ENCODE data around the gene STYK1. TPM values are rescaled to one million over a fixed set of nuclear protein-coding genes. Genes with fewer than 3 reads are reported as not detected.
"Not testable (repeated sequence)": the region's sequence is repeated elsewhere in the genome, so short reads cannot be mapped to it uniquely, and the experiment has no call there.

STYK1 gene
- total RNA-seq, 1 donor from 2014 or later: 0.53 TPM

GRCh38 chr12:10667581-10667980, 6.3 kb downstream of the STYK1 start:
- H3K4me1 ChIP-seq: no peaks in the 10 kb centered on the region
- H3K27ac ChIP-seq: no peak overlapping the region
- no peaks in the 10 kb centered on the region for H3K9me3 ChIP-seq
- intact Hi-C loops (cut with DNase I): no loop called here
- DNase-seq: no peak
- ATAC-seq: no peak
- no peak overlapping the region for H3K4me3 ChIP-seq
- no peak for TF ChIP-seq CTCF (IDR thresholded peaks at IDR 0.05)
- peaks cover 6% of the 10 kb centered on the region for H3K27me3 ChIP-seq (ENCODE audit: low read depth)
- H3K36me3 ChIP-seq: no peaks in the 10 kb centered on the region

GRCh38 chr12:10664499-10664898, 9.4 kb downstream of the STYK1 start:
- Histone ChIP-seq H3K36me3 (no peaks in the 10 kb centered on the region), H3K9me3 (no peaks in the 10 kb centered on the region), H3K27me3 (ENCODE audit: low read depth) (peaks cover 6% of the 10 kb centered on the region), H3K4me3 (no peak overlapping the region), H3K4me1 (no peaks in the 10 kb centered on the region), H3K27ac (no peak overlapping the region)
- DNase-seq (no peak), ATAC-seq (no peak)
- intact Hi-C loops (cut with DNase I): no loop called here
- TF ChIP-seq CTCF (IDR thresholded peaks at IDR 0.05): no peak

- Histone ChIP-seq H3K36me3 (no peaks in the 10 kb centered on the region), H3K27me3 (ENCODE audit: low read depth) (peaks cover 6% of the 10 kb centered on the region), H3K27ac (no peak overlapping the region), H3K4me1 (no peaks in the 10 kb centered on the region), H3K4me3 (no peak overlapping the region), H3K9me3 (no peaks in the 10 kb centered on the region)
- intact Hi-C loops (cut with DNase I): no loop called here
- no peak for ATAC-seq
- no peak for TF ChIP-seq CTCF (IDR thresholded peaks at IDR 0.05)
- no peak for DNase-seq
Observed at GRCh38 chr12:10663869-10664268, 10.0 kb downstream of the STYK1 start.

- Histone ChIP-seq H3K27me3 (ENCODE audit: low read depth) (peaks cover 6% of the 10 kb centered on the region), H3K27ac (no peak overlapping the region), H3K9me3 (no peaks in the 10 kb centered on the region), H3K36me3 (no peaks in the 10 kb centered on the region), H3K4me1 (no peaks in the 10 kb centered on the region), H3K4me3 (no peak overlapping the region)
- no peak for TF ChIP-seq CTCF (IDR thresholded peaks at IDR 0.05)
- intact Hi-C loops (cut with DNase I): no loop called here
- DNase-seq: no peak
- ATAC-seq: peak; percentile 19 to 37
Observed at GRCh38 chr12:10661338-10661737, 12.5 kb downstream of the STYK1 start.

- Histone ChIP-seq H3K27ac (no peak overlapping the region), H3K27me3 (ENCODE audit: low read depth) (no peaks in the 10 kb centered on the region), H3K4me1 (no peaks in the 10 kb centered on the region), H3K36me3 (no peaks in the 10 kb centered on the region), H3K4me3 (no peak overlapping the region), H3K9me3 (no peaks in the 10 kb centered on the region)
- ATAC-seq: no peak
- intact Hi-C loops (cut with DNase I): no loop called here
- no peak for DNase-seq
- no peak for TF ChIP-seq CTCF (IDR thresholded peaks at IDR 0.05)
Observed at GRCh38 chr12:10654003-10654402, 19.8 kb downstream of the STYK1 start.

- Histone ChIP-seq H3K4me3 (no peak overlapping the region), H3K9me3 (peaks cover under 1% of the 10 kb centered on the region), H3K36me3 (no peaks in the 10 kb centered on the region), H3K27me3 (ENCODE audit: low read depth) (no peaks in the 10 kb centered on the region), H3K4me1 (no peaks in the 10 kb centered on the region), H3K27ac (no peak overlapping the region)
- DNase-seq (no peak), ATAC-seq (no peak)
- intact Hi-C loops (cut with DNase I): no loop called here
- no peak for TF ChIP-seq CTCF (IDR thresholded peaks at IDR 0.05)
Observed at GRCh38 chr12:10652192-10652591, 21.7 kb downstream of the STYK1 start.

GRCh38 chr12:10646576-10646975, 27.3 kb downstream of the STYK1 start:
- H3K27ac ChIP-seq; H3K4me1 ChIP-seq; H3K4me3 ChIP-seq; H3K27me3 ChIP-seq (ENCODE audit: low read depth); intact Hi-C loops (cut with DNase I); DNase-seq; H3K36me3 ChIP-seq; ATAC-seq: not testable (repeated sequence)
- H3K9me3 ChIP-seq: peaks cover 26% of the 10 kb centered on the region
